Esophagus squamous epithelium (tissue), 4 donors: ENCODE data around the gene PPFIA2.

Experiments
- CTCF ChIP-seq, 6 experiments: fragments of 450-650 bp in 4 of 6; fragments of 200-600 bp in 2 of 6; sonication (generic) in 2 of 6; IDR thresholded peaks; one replicate each; pipeline ENCODE4 v1.5.1; 2016 to 2019; ENCODE audit warnings: antibody characterized with exemption in 6 of 6, mild to moderate bottlenecking in 4 of 6, moderate library complexity in 4 of 6
- POLR2A ChIP-seq, 4 donors: fragments of 450-650 bp; IDR thresholded peaks; one replicate each; pipeline ENCODE4 v1.6.1; 2017; ENCODE audit warnings: antibody characterized with exemption in 4 of 4, mild to moderate bottlenecking in 4 of 4, moderate library complexity in 3 of 4

- TF ChIP-seq CTCF (IDR thresholded peaks at IDR 0.05) (no peak), POLR2A (IDR thresholded peaks at IDR 0.05) (no peak)
Observed at GRCh38 chr12:81263072-81263471, 496.1 kb downstream of the PPFIA2 start.
